HFFc6 (cell line): ENCODE data around the gene PLPP1. TPM values are rescaled to one million over a fixed set of nuclear protein-coding genes. Genes with fewer than 3 reads are reported as not detected.

ENCODE experiments used
- DNase-seq: peaks from one replicate; pipeline ENCODE4 v3.0.0-alpha.2; 2018
- H3K27ac Mint-ChIP-seq: 2 replicates; pipeline ENCODE4 v1.8.0; 2020; ENCODE audit warnings: mild to moderate bottlenecking, mixed read lengths
- H3K27me3 Mint-ChIP-seq: 2 replicates; pipeline ENCODE4 v1.8.0; 2021; ENCODE audit warnings: mild to moderate bottlenecking, moderate library complexity, mixed read lengths; ENCODE audit not compliant: insufficient read depth
- H3K36me3 Mint-ChIP-seq: 2 replicates; pipeline ENCODE4 v1.8.0; 2021; ENCODE audit warnings: low read depth, mixed read lengths
- H3K4me1 Mint-ChIP-seq: 2 replicates; pipeline ENCODE4 v1.8.0; 2020; ENCODE audit warnings: low read depth, mixed read lengths
- H3K4me3 Mint-ChIP-seq: 2 replicates; pipeline ENCODE4 v1.8.0; 2020; ENCODE audit warnings: mild to moderate bottlenecking, moderate library complexity, mixed read lengths
- H3K9me3 Mint-ChIP-seq: 2 replicates; pipeline ENCODE4 v1.8.0; 2020; ENCODE audit warnings: mild to moderate bottlenecking, mixed read lengths
- CTCF ChIP-seq: fragments of 200-600 bp; sonication (generic); IDR thresholded peaks from 2 replicates; pipeline ENCODE4 v1.5.0; 2021; ENCODE audit warnings: antibody characterized with exemption, mild to moderate bottlenecking
- total RNA-seq, 6 experiments: library from RNA; stranded (reverse); fragmentation: NEBNext Ultra II Directional; extraction: Animal tissue kit (Norgen Biotek cat#: 25700); gene quantifications; 2 replicates in 1 of 6; 3 replicates in 5 of 6; pipeline ENCODE4 v1.2.3, GENCODE V29; 2021

Gene PLPP1
- total RNA-seq, 6 experiments from 2014 or later, result 20.4 to 28.0 (median 23.3) TPM

DNA sequence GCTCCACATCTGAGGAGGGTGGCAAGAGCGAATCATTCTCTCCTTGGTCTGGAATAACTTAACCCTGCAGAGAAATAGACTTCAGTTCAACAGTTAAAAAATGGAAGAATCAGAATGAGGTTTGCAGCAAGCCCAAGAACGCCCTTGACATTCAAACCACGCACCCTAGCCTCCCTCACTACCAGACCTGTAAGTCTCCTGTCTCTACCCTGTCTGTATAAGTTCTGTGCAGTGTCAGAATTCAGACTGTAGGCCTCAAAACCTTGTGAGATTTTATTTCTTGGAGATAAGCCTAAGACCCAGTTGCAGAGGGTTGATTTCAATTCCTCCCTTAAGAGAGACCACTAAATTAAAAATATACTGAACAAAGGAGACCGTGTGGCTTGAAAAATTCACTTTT lies 35.8 kb upstream of the PLPP1 start:
- TF ChIP-seq CTCF, result no peak
- Mint-ChIP-seq H3K27me3 (no peaks in the 10 kb centered on the region), H3K36me3 (no peaks in the 10 kb centered on the region), H3K4me3 (no peak overlapping the region), H3K4me1 (peaks cover 17% of the 10 kb centered on the region), H3K9me3 (no peaks in the 10 kb centered on the region), H3K27ac (no peak overlapping the region)
- DNase-seq, result no peak

- no peak for TF ChIP-seq CTCF
- Mint-ChIP-seq H3K4me1 (peaks cover 17% of the 10 kb centered on the region), H3K9me3 (no peaks in the 10 kb centered on the region), H3K36me3 (no peaks in the 10 kb centered on the region), H3K27me3 (peaks cover 3% of the 10 kb centered on the region; the same call in 1 of the 2 replicates), H3K4me3 (no peak overlapping the region), H3K27ac (no peak overlapping the region)
- peak; percentile 32 for DNase-seq
Measured at GRCh38 chr5:55570026-55570425, 35.3 kb upstream of the PLPP1 start.

- Mint-ChIP-seq H3K4me3 (no peak overlapping the region), H3K27ac (no peak overlapping the region), H3K36me3 (no peaks in the 10 kb centered on the region), H3K9me3 (no peaks in the 10 kb centered on the region), H3K27me3 (peaks cover 3% of the 10 kb centered on the region; the same call in 1 of the 2 replicates), H3K4me1 (peaks cover 17% of the 10 kb centered on the region)
- no peak for DNase-seq
- no peak for TF ChIP-seq CTCF
Measured at GRCh38 chr5:55569513-55569865, 34.7 kb upstream of the PLPP1 start.

DNA sequence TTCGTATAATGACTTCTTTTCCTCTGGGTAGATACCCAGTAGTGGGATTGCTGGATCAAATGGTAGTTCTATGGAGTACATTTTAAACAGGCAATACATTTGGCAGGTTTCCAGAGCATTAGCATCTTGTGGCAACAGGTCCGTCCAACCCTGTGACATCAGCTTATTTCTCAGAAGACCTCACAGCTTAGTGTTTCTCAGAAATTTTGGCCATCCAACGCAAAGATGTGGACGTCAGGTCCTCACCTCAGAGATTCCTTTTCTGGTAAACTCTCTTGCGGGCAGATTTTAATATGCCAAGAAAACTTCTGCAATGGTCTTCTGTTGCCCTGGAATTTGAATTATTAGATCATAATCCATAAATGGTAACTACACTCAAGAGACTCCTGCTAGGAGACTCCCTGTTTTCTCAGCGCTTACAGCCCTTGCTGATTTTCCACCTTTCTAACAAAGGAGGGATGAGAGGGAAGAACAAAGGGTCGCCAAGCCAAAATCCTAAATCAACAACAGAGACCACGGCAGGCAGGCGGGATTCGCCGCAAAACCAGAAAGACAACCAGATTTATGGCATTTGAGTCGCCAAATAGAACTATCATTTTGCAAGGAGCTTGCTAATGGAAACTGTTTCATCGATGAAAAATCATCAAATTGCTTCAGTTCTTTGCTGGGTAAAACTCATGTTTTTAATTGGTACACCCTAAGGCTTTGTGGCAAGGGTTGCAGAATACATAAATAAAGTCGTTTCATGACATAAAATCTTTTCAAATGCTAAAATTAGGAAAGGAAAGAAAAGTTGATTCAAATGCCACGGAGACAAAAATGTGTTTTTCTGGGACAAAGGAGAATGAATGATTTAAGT lies 34.1 kb upstream of the PLPP1 start:
- no peak overlapping the region for H3K27ac Mint-ChIP-seq
- no peak for TF ChIP-seq CTCF
- no peaks in the 10 kb centered on the region for H3K9me3 Mint-ChIP-seq
- no peaks in the 10 kb centered on the region for H3K36me3 Mint-ChIP-seq
- no peak for DNase-seq
- H3K27me3 Mint-ChIP-seq, result peaks cover 3% of the 10 kb centered on the region; the same call in 1 of the 2 replicates
- peaks cover 17% of the 10 kb centered on the region for H3K4me1 Mint-ChIP-seq
- H3K4me3 Mint-ChIP-seq, result no peak overlapping the region

- peaks cover 5% of the 10 kb centered on the region for H3K4me1 Mint-ChIP-seq
- no peak overlapping the region for H3K4me3 Mint-ChIP-seq
- H3K9me3 Mint-ChIP-seq, result no peaks in the 10 kb centered on the region
- no peak for DNase-seq
- no peaks in the 10 kb centered on the region for H3K36me3 Mint-ChIP-seq
- TF ChIP-seq CTCF, result no peak
- no peak overlapping the region for H3K27ac Mint-ChIP-seq
- H3K27me3 Mint-ChIP-seq, result peaks cover 3% of the 10 kb centered on the region; the same call in 1 of the 2 replicates
Measured at GRCh38 chr5:55564721-55565120, 30.0 kb upstream of the PLPP1 start.
